ENCODE results near the gene LIPC. TPM values are rescaled to one million over a fixed set of nuclear protein-coding genes. Genes with fewer than 3 reads are reported as not detected.
A peak's percentile ranks its signal among the peaks of the same experiment; 100 is the strongest.

LIPC gene
- total and polyA plus RNA-seq, 8 donors, result 0.11 to 1.0 (median 0.60) TPM

DNA sequence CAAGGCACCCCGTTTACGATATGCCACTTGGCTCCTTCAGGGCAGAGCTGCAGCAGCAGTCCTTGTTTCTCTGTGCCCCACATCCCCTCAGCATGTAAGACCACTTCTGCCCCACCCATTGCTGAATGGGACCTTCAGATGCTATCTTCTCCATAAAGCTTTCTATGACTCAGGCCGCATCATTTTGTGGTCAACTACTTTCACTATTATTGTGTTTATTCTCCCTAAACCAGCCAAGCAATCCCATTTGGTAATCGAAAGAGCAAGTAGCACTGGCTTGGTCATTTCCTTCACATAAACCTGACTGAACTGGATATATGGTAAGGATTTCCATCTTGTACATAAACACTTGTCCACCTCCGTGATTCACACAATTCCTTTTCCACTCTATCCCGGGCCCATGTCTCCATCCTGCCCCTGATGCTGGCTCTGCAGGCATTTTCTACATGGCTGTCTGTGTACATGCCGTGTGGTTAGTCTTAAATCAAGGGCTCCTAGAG is 25.7 kb downstream of the LIPC start:
- TF ChIP-seq, protein P1, sequence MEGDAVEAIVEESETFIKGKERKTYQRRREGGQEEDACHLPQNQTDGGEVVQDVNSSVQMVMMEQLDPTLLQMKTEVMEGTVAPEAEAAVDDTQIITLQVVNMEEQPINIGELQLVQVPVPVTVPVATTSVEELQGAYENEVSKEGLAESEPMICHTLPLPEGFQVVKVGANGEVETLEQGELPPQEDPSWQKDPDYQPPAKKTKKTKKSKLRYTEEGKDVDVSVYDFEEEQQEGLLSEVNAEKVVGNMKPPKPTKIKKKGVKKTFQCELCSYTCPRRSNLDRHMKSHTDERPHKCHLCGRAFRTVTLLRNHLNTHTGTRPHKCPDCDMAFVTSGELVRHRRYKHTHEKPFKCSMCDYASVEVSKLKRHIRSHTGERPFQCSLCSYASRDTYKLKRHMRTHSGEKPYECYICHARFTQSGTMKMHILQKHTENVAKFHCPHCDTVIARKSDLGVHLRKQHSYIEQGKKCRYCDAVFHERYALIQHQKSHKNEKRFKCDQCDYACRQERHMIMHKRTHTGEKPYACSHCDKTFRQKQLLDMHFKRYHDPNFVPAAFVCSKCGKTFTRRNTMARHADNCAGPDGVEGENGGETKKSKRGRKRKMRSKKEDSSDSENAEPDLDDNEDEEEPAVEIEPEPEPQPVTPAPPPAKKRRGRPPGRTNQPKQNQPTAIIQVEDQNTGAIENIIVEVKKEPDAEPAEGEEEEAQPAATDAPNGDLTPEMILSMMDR (IDR thresholded peaks at IDR 0.05), result no peak
- no peak for ATAC-seq
- no peaks in the 10 kb centered on the region for H3K27me3 ChIP-seq

DNA sequence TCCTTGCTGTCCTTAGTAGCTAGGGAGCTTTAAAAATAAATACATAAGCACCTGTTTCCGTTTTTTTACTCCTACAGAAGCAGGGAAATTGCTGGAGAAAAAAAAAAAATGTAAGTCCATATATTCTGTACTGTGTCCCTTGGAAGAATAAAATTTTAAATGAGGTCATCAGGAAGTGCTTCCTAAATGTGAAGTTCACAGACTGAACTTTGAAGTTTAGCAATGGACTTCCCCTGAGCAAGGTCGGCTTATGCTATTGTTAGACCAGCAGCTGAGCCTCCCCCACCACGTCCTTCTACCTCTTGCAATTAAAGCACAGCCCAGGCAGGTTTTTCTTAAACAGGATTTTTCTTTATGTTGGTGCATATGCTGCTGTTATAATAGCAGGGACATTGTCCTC is 26.3 kb downstream of the LIPC start:
- ATAC-seq, result peak; percentile 8
- Histone ChIP-seq H3K9me3 (no peaks in the 10 kb centered on the region), H3K36me3 (no peaks in the 10 kb centered on the region), H3K4me3 (no peak overlapping the region), H3K27me3 (no peaks in the 10 kb centered on the region), H3K27ac (peak overlapping the region in 1 of 2 donors; percentile 26), H3K4me1 (peaks cover 6 to 46% of the 10 kb centered on the region in 2 donors)
- intact Hi-C loops (cut with DNase I), result no loop called here
- TF ChIP-seq, protein P1 (IDR thresholded peaks at IDR 0.05), result no peak
- no peak for DNase-seq

More for the DNA sequence above, 25.7 kb downstream of the LIPC start:
- Histone ChIP-seq H3K27ac (peak overlapping the region in 1 of 2 donors; percentile 26), H3K4me1 (peaks cover 6 to 40% of the 10 kb centered on the region in 2 donors), H3K36me3 (no peaks in the 10 kb centered on the region), H3K9me3 (no peaks in the 10 kb centered on the region), H3K4me3 (no peak overlapping the region)
- no peak for DNase-seq
- intact Hi-C loops (cut with DNase I), result no loop called here

DNA sequence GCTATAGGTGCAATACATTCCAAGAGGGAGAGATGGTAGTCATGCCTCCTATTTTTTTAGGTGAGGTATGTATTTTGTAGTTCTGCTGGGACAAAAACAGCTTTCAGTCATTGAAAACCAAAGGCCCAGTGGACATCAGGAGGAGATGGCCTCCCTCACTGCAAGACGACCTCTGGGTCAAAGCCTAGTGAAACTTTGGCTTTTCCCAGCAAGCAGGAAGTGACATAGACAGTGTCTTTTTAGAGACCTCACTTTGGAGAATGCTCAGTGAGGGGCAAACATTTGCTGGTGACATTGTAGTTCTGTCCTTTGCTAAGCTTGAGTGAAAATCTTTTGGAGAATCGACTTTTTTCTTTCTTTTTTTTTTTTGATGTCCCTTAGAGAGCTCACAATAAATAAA is 27.3 kb downstream of the LIPC start:
- intact Hi-C loops (cut with DNase I), result no loop called here
- H3K27ac ChIP-seq, result peak overlapping the region in 1 of 2 donors; percentile 26
- H3K36me3 ChIP-seq, result no peaks in the 10 kb centered on the region
- H3K27me3 ChIP-seq, result no peaks in the 10 kb centered on the region
- H3K4me1 ChIP-seq, result peaks cover 6 to 46% of the 10 kb centered on the region in 2 donors
- DNase-seq (no peak), ATAC-seq (no peak)
- H3K4me3 ChIP-seq, result no peak overlapping the region
- TF ChIP-seq, protein P1 (IDR thresholded peaks at IDR 0.05), result no peak
- no peaks in the 10 kb centered on the region for H3K9me3 ChIP-seq

DNA sequence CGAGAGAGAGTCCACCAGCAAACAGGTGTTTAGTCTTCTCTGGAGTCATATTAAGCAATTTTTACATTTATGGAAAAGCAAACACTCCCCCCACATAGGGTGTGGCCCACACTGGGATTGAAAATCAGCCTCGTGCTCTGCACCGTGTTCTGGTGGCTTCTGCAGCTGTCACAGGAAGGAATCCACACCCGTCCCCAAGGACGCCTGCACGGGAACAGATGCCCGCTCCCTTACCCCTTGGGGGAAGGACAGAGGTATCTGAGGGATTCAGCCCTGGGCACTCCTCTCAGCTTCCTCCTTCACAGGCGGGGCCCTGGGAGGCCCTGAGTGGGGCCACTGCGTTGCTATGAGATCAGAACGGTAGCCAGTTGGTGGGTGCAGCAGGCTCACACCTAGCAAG is 27.8 kb downstream of the LIPC start:
- ATAC-seq, result peak; percentile 13
- H3K4me1 ChIP-seq, result peaks cover 6 to 46% of the 10 kb centered on the region in 2 donors
- no peaks in the 10 kb centered on the region for H3K9me3 ChIP-seq
- H3K36me3 ChIP-seq, result no peaks in the 10 kb centered on the region
- H3K27ac ChIP-seq, result peak overlapping the region; percentile 26 to 30
- DNase-seq, result peak in 1 of 4 donors; percentile 81
- no peak overlapping the region for H3K4me3 ChIP-seq
- TF ChIP-seq, protein P1 (IDR thresholded peaks at IDR 0.05), result no peak
- intact Hi-C loops (cut with DNase I), result no loop called here
- H3K27me3 ChIP-seq, result no peaks in the 10 kb centered on the region

DNA sequence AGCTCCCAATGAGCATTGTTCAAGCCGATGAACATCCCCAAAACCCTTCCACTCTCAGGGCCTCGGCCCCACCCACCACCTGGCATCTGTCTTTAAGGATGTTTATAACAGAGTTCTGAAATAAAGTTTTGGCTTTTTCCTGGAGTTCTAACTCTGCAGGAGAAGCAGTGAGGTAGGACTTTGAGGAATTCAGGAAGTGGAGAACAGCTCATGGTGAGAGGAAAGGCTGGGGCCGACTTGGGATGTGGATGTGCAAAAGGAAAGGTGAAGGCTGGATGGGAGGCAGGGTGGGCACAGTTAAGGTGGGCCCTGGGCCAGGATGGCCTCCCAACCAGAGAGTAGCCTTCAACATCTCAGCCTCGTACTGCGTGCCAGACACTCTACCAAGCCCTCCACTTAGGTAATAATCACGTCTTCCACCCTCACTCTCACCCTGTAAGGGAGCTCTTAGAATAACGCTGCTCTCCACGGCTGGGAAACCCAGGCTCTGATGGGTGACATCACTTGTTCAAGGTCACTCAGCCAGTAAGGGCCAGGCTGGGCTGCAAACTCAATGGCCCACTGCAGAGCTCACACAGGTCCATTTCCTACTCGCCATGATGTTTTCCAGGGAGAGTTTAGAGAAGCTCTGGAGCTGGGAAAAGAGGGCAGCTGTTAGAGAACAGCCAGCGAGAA is 28.5 kb downstream of the LIPC start:
- Histone ChIP-seq H3K4me1 (peaks cover 6 to 46% of the 10 kb centered on the region in 2 donors), H3K27ac (peak overlapping the region; percentile 26 to 30), H3K36me3 (no peaks in the 10 kb centered on the region), H3K4me3 (no peak overlapping the region), H3K27me3 (no peaks in the 10 kb centered on the region), H3K9me3 (no peaks in the 10 kb centered on the region)
- ATAC-seq (no peak), DNase-seq (no peak)
- intact Hi-C loops (cut with DNase I), result no loop called here
- TF ChIP-seq, protein P1 (IDR thresholded peaks at IDR 0.05), result no peak

Data from left lung (tissue), 10 donors.